H1 (cell line): ENCODE data around the gene CCSER2.
"Not testable (repeated sequence)": the region's sequence is repeated elsewhere in the genome, so short reads cannot be mapped to it uniquely, and the experiment has no call there.

Experiments used
- EGR1 ChIP-seq: IDR thresholded peaks from 2 replicates; pipeline ENCODE4 v1.6.1; 2011; ENCODE audit warnings: low read depth, low read length, borderline replicate concordance
- EP300 ChIP-seq, 2 experiments: IDR thresholded peaks; 1 replicate in 1 of 2; 2 replicates in 1 of 2; pipeline ENCODE4 v1.6.1; 2011 to 2012; ENCODE audit warnings: low read depth in 2 of 2, low read length in 2 of 2, mild to moderate bottlenecking in 2 of 2, borderline replicate concordance in 1 of 2, inconsistent platforms in 1 of 2, moderate library complexity in 1 of 2
- GABPA ChIP-seq: IDR thresholded peaks from 2 replicates; pipeline ENCODE4 v1.6.1; 2011; ENCODE audit warnings: mild to moderate bottlenecking, low read length, moderate library complexity, borderline replicate concordance; ENCODE audit not compliant: insufficient read depth
- HDAC6 ChIP-seq: IDR thresholded peaks from one replicate; pipeline ENCODE4 v1.7.1; 2012; ENCODE audit warnings: low read depth, mild to moderate bottlenecking, inconsistent platforms, low read length, moderate library complexity
- JUN ChIP-seq: IDR thresholded peaks from 2 replicates; pipeline ENCODE4 v1.6.1; 2011; ENCODE audit warnings: low read depth, mild to moderate bottlenecking, improper control_type of control experiment, low read length
- KDM5A ChIP-seq: fragments of 200-600 bp; IDR thresholded peaks from 2 replicates; pipeline ENCODE4 v1.7.1; 2012; ENCODE audit warnings: mild to moderate bottlenecking, low read length, inconsistent platforms, mixed read lengths
- POLR2A ChIP-seq, 2 experiments: IDR thresholded peaks; 1 replicate in 1 of 2; 2 replicates in 1 of 2; pipeline ENCODE4 v1.6.1; 2011; ENCODE audit warnings: low read depth in 2 of 2, low read length in 2 of 2, mild to moderate bottlenecking in 2 of 2; ENCODE audit errors: control extremely low read depth in 1 of 2
- RAD21 ChIP-seq, 2 experiments: IDR thresholded peaks in 1 of 2; conservative IDR thresholded peaks in 1 of 2; 2 replicates each; pipeline ENCODE4 v1.6.1; 2011; ENCODE audit warnings: low read depth in 2 of 2, low read length in 2 of 2, improper control_type of control experiment in 1 of 2, inconsistent platforms in 1 of 2, mild to moderate bottlenecking in 1 of 2, moderate library complexity in 1 of 2
- SAP30 ChIP-seq: fragments of 300-600 bp; sonication (generic); IDR thresholded peaks from 2 replicates; pipeline ENCODE4 v1.7.1; 2012; ENCODE audit warnings: low read length, moderate library complexity, mild to moderate bottlenecking, inconsistent platforms; ENCODE audit not compliant: insufficient read depth, insufficient replicate concordance
- SP1 ChIP-seq: IDR thresholded peaks from 2 replicates; pipeline ENCODE4 v1.6.1; 2011; ENCODE audit warnings: low read depth, low read length
- SUZ12 ChIP-seq: fragments of 200-600 bp; sonication (generic); IDR thresholded peaks from 2 replicates; pipeline ENCODE4 v1.6.1; 2012; ENCODE audit warnings: mild to moderate bottlenecking, inconsistent platforms, low read length, moderate library complexity, mixed read lengths

DNA sequence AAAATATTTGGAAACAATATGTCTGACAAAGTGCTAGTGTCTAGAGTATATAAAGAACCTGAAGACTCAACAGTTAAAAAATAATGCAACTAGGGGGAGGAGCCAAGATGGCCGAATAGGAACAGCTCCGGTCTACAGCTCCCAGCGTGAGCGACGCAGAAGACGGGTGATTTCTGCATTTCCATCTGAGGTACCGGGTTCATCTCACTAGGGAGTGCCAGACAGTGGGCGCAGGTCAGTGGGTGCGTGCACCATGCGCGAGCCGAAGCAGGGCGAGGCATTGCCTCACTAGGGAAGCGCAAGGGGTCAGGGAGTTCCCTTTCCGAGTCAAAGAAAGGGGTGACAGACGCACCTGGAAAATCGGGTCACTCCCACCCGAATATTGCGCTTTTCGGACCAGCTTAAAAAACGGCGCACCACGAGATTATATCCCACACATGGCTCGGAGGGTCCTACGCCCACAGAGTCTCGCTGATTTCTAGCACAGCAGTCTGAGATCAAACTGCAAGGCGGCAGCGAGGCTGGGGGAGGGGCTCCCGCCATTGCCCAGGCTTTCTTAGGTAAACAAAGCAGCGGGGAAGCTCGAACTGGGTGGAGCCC is 48.4 kb upstream of the CCSER2 start:
- not testable (repeated sequence) for TF ChIP-seq RAD21 (IDR thresholded peaks at IDR 0.05 in 1 of 2, conservative IDR thresholded peaks at IDR 0.05 in 1 of 2; ENCODE audit: low read depth in 2 of 2, low read length in 2 of 2); SAP30; SUZ12; JUN; EGR1; POLR2A (IDR thresholded peaks at IDR 0.05; ENCODE audit: control extremely low read depth in 1 of 2, low read depth in 2 of 2, low read length in 2 of 2); SP1; GABPA; KDM5A; EP300 (IDR thresholded peaks at IDR 0.05; ENCODE audit: borderline replicate concordance in 1 of 2, low read depth in 2 of 2, low read length in 2 of 2); HDAC6
